HUES48 (cell line): Measurements from ENCODE around the gene MYDGF.

ENCODE experiments used
- H3K27ac ChIP-seq: one replicate; pipeline ENCODE4 v1.7.0; 2013; ENCODE audit warnings: low read depth, low read length, inconsistent platforms
- H3K27me3 ChIP-seq: 2 replicates; pipeline ENCODE4 v1.6.1; 2013; ENCODE audit warnings: mild to moderate bottlenecking, low read length; ENCODE audit not compliant: control insufficient read depth, insufficient read depth
- H3K36me3 ChIP-seq: 2 replicates; pipeline ENCODE4 v1.6.1; 2013; ENCODE audit warnings: low read length; ENCODE audit not compliant: control insufficient read depth, insufficient read depth
- H3K4me1 ChIP-seq: 2 replicates; pipeline ENCODE4 v1.6.1; 2013; ENCODE audit warnings: mild to moderate bottlenecking, low read length; ENCODE audit not compliant: control insufficient read depth, insufficient read depth
- H3K4me3 ChIP-seq: 2 replicates; pipeline ENCODE4 v1.5.1; 2013; ENCODE audit warnings: mild to moderate bottlenecking, low read depth, low read length
- H3K9ac ChIP-seq: 2 replicates; pipeline ENCODE4 v1.6.1; 2013; ENCODE audit warnings: mild to moderate bottlenecking, low read depth, low read length, moderate library complexity
- H3K9me3 ChIP-seq: 2 replicates; pipeline ENCODE4 v1.6.1; 2013; ENCODE audit warnings: low read length; ENCODE audit not compliant: control insufficient read depth, insufficient read depth

MYDGF gene

DNA sequence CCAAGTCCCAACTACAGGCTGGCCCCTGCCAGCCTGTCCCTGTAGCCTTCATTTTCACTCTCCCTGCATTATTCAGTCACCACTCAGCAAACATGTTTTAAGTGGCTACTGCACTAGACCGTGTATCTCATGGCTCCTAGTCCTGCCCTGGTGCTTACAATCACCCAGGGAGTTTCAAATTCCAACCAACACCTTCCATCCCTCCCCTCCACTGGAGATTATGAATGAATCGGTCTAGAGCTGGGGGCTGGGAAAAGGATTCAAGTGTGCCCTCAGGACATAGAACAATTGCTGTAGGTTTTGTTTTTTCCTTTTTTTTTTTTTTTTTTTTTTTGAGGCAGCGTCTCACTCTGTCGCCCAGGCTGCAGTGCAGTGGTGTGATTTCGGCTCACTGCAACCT lies 45.8 kb downstream of the MYDGF start:
- no peaks in the 10 kb centered on the region for H3K9me3 ChIP-seq
- H3K36me3 ChIP-seq: no peaks in the 10 kb centered on the region
- H3K9ac ChIP-seq: no peak overlapping the region
- H3K27me3 ChIP-seq: no peaks in the 10 kb centered on the region; the same call in 1 of the 2 replicates
- H3K4me3 ChIP-seq: no peak overlapping the region
- H3K27ac ChIP-seq: no peak overlapping the region
- 0 out of 2 replicates have a peak, but pooled peaks cover 3% of the 10 kb centered on the region for H3K4me1 ChIP-seq

- H3K27ac ChIP-seq: no peak overlapping the region
- H3K9ac ChIP-seq: no peak overlapping the region
- no peaks in the 10 kb centered on the region; the same call in 1 of the 2 replicates for H3K27me3 ChIP-seq
These were observed 47.3 kb downstream of the MYDGF start for GRCh38 chr19:4622695-4623421.

DNA sequence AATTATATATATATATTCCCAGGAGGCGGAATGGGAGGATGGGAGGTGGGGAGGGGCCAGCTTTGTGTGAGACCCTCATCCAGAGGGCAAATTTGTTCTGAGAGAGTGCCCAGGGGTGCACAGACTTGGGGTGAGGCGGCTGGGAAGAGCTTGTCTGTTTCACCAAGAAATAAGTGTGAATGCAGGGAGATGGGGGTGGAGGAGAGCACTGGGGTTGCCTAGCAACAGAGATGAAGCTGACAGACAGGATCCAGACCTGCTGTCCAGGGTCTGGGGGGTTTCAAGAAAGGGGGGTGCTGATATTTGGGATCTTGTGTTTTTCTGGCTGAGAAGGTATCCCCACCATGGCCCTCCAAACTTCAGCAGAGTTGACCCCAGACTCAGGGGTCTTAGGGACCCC lies 49.5 kb downstream of the MYDGF start:
- H3K4me3 ChIP-seq: no peak overlapping the region
- 0 out of 2 replicates have a peak, but pooled peaks cover 3% of the 10 kb centered on the region for H3K4me1 ChIP-seq
- no peaks in the 10 kb centered on the region for H3K9me3 ChIP-seq
- no peak overlapping the region for H3K9ac ChIP-seq
- no peak overlapping the region for H3K27ac ChIP-seq
- no peaks in the 10 kb centered on the region; the same call in 1 of the 2 replicates for H3K27me3 ChIP-seq
- no peaks in the 10 kb centered on the region for H3K36me3 ChIP-seq

More at GRCh38 chr19:4622695-4623421, 47.3 kb downstream of the MYDGF start:
- Histone ChIP-seq H3K36me3 (no peaks in the 10 kb centered on the region), H3K9me3 (no peaks in the 10 kb centered on the region), H3K4me3 (no peak overlapping the region), H3K4me1 (0 out of 2 replicates have a peak, but pooled peaks cover 3% of the 10 kb centered on the region)

GRCh38 chr19:4619668-4620294 lies 50.4 kb downstream of the MYDGF start:
- no peak overlapping the region for H3K27ac ChIP-seq
- no peak overlapping the region for H3K4me3 ChIP-seq
- no peaks in the 10 kb centered on the region; the same call in 1 of the 2 replicates for H3K27me3 ChIP-seq
- no peaks in the 10 kb centered on the region for H3K36me3 ChIP-seq
- H3K9me3 ChIP-seq: no peaks in the 10 kb centered on the region
- no peak overlapping the region for H3K9ac ChIP-seq
- no peaks in the 10 kb centered on the region for H3K4me1 ChIP-seq

GRCh38 chr19:4618019-4618418 lies 52.1 kb downstream of the MYDGF start:
- Histone ChIP-seq H3K4me1 (no peaks in the 10 kb centered on the region), H3K9ac (no peak overlapping the region), H3K4me3 (no peak overlapping the region), H3K27me3 (no peaks in the 10 kb centered on the region; the same call in 1 of the 2 replicates), H3K36me3 (no peaks in the 10 kb centered on the region), H3K9me3 (no peaks in the 10 kb centered on the region), H3K27ac (no peak overlapping the region)

GRCh38 chr19:4613254-4613751 lies 56.8 kb downstream of the MYDGF start:
- H3K27me3 ChIP-seq: no peaks in the 10 kb centered on the region; the same call in 1 of the 2 replicates
- H3K4me3 ChIP-seq: no peak overlapping the region
- H3K27ac ChIP-seq: no peak overlapping the region
- H3K4me1 ChIP-seq: peaks cover 3% of the 10 kb centered on the region; the same call in 1 of the 2 replicates
- no peak overlapping the region for H3K9ac ChIP-seq
- H3K9me3 ChIP-seq: no peaks in the 10 kb centered on the region
- H3K36me3 ChIP-seq: no peaks in the 10 kb centered on the region

- Histone ChIP-seq H3K4me1 (peaks cover 3% of the 10 kb centered on the region; the same call in 1 of the 2 replicates), H3K4me3 (no peak overlapping the region), H3K9ac (no peak overlapping the region), H3K27me3 (no peaks in the 10 kb centered on the region), H3K9me3 (no peaks in the 10 kb centered on the region), H3K27ac (no peak overlapping the region), H3K36me3 (no peaks in the 10 kb centered on the region)
These were observed 60.1 kb downstream of the MYDGF start for GRCh38 chr19:4609878-4610511.
